HG03108 (cell line): Measurements from ENCODE around the gene KRT81.
"Not testable (repeated sequence)": the region's sequence is repeated elsewhere in the genome, so short reads cannot be mapped to it uniquely, and the experiment has no call there.

Experiments used
- ATAC-seq: cut with Tn5 transposase; IDR thresholded peaks from one replicate; pipeline ENCODE4 v1.9.1; 2021; ENCODE audit warnings: moderate library complexity; ENCODE audit not compliant: unreplicated experiment

The KRT81 gene

DNA sequence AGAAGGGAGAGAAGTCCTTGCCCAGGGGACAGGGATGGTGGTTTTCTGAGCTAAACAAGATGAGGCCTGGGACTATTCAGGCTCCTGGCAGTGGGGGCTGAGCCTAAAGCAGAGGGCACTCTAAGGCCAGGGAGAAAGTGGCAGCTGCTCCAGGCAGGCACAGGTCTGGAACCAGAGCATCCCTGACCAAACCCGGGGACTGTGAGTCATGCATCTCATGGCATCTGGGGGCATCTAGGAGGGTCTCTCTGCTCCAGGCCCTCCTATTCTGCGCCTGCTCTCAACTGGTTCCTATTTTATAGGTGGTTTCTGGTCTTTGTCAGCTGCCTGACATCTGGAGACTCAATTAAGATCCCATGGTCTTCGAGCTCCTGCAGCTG lies 46.7 kb downstream of the KRT81 start:
- no peak for ATAC-seq

DNA sequence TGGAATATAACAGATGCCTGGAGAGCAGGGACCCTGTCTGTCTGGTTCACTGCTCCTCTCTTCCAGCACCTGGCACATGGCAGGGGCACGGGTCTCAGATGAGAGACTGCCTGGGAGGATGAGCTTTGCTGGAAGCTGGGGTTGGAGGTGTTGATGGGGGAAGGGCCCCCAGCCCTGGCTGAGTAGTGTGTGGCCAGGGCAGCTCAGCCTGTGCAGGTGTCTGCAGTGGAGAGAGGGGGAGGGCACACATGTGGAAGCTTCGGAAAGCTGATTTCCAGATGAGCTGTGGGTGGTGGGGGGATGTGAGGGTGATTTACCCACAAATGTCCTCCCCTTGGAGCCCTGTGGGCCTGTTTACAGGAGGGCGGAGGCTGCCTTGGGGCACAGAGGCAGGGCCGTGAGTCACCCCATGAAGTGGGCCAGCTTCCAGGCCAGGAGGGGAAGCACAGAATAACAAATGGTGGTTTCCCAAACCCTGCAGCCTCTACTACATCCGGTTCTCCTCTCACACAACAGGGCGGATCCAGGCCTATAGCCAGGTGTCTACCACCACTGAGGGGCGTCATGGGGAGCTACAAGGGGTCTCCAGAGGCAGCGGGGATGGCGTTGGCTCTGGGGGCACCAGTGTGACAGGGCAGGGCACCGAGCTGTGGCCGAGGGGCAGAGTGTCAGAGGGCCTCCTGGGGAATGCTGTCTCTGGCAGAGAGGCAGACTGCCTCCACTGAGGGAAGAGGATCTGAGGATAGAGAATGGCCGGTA lies 47.3 kb downstream of the KRT81 start:
- ATAC-seq: peak; percentile 96

GRCh38 chr12:52243259-52243855 lies 48.0 kb downstream of the KRT81 start:
- ATAC-seq: no peak

GRCh38 chr12:52242442-52243258 lies 48.7 kb downstream of the KRT81 start:
- no peak for ATAC-seq

GRCh38 chr12:52241205-52241842 lies 50.0 kb downstream of the KRT81 start:
- ATAC-seq: no peak

DNA sequence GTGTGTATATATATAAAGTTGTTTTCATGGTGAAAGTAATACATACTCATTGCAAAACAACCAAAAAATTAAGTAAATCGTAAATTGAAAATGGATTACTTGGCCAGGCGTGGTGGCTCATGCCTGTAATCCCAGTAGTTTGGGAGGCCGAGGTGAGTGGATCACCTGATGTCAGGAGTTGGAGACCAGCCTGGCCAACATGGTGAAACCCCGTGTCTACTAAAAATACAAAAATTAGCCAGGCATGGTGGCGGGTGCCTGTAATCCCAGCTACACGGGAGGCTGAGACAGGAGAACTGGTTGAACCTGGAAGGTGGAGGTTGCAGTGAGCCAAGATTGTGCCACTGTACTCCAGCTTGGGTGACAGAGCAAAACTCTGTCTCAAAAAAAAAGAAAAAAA lies 51.1 kb downstream of the KRT81 start:
- not testable (repeated sequence) for ATAC-seq

- no peak for ATAC-seq
Measured at GRCh38 chr12:52239767-52240166, 51.6 kb downstream of the KRT81 start.

- ATAC-seq: no peak
Measured at GRCh38 chr12:52238916-52239646, 52.3 kb downstream of the KRT81 start.

DNA sequence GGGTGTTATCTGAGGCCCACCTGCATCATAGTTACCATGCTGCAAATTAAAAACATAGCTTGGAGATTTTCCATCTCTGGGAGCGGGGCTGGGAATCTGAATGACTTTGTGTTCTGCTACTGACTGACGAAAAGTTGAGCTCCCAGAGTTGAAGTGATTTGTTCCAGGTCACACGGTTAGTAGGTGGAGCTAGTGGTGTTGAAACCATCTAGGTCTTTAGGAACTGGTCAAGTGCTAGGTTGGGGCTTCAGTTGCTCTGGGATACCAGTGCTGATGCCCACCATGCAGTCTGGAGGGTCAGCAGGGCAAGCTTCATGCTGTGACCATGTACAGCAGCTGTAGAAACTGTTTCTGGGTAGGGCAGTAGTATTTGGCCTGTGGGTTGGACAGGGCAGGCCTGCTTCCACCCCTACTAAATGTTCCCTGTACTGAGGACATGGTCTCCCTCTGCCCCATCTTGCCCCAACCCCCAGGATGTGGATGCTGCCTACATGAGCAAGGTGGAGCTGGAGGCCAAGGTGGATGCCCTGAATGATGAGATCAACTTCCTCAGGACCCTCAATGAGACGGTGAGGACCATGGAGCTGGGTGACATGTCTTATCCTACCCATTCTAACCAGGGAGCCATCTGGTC lies 53.0 kb downstream of the KRT81 start:
- no peak for ATAC-seq

- ATAC-seq: no peak
Measured at GRCh38 chr12:52236386-52237050, 54.8 kb downstream of the KRT81 start.
